ENCODE measurements around the gene STX8. TPM values are rescaled to one million over a fixed set of nuclear protein-coding genes. Genes with fewer than 3 reads are reported as not detected.

STX8 gene
- total RNA-seq, 1 donor from 2014 or later = 54.8 TPM

DNA sequence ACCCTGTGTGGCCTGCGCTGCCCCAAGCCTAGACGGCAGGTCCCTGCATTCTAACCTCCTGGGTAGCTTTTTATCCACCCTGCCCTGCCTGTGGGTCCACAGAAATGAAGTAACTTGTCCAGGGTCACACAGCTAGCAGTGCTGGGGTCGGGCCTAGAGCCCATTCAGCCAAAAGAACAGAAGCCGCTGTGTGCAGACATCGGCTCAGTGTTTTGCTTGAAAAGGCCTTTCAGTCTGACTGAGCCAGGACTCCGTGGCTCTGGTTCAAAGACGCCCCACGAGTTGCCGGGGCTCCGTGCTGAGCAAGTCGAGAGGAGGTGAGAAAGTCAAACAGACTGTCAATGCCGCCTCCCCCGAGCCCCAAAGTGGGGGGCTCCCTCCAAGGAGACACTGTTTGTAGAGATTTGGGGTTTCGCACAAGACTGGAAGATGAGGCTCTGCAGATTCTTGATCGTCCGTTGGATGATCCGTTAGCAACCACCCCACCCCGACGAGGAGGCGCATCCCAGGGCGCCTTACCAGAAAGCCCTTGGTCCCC is 328.1 kb downstream of the STX8 start:
- no peaks in the 10 kb centered on the region for H4K20me1 ChIP-seq (ENCODE audit: insufficient read depth, low read length)
- H3K4me1 ChIP-seq (ENCODE audit: insufficient read depth, low read length) = no peaks in the 10 kb centered on the region
- Mint-ChIP-seq H3K36me3 (ENCODE audit: low read depth, unreplicated experiment) (peaks cover 9% of the 10 kb centered on the region), H3K9me3 (ENCODE audit: unreplicated experiment) (no peaks in the 10 kb centered on the region), H3K4me1 (ENCODE audit: low read depth, unreplicated experiment) (no peaks in the 10 kb centered on the region), H3K4me3 (ENCODE audit: unreplicated experiment) (no peak overlapping the region), H3K27ac (ENCODE audit: unreplicated experiment) (no peak overlapping the region), H3K27me3 (ENCODE audit: low read depth, unreplicated experiment) (peaks cover 6% of the 10 kb centered on the region)
- no peak overlapping the region for H3K27ac ChIP-seq (ENCODE audit: low read depth, low read length)
- no peaks in the 10 kb centered on the region for H3K9me3 ChIP-seq (ENCODE audit: insufficient read depth, low read depth, low read length)
- DNase-seq (ENCODE audit: low read depth) (no peak), FAIRE-seq (no peak)
- H2AFZ ChIP-seq (ENCODE audit: low read depth, low read length) = no peak overlapping the region
- H3K36me3 ChIP-seq (ENCODE audit: insufficient read depth, low read length) = no peaks in the 10 kb centered on the region
- H3K79me2 ChIP-seq (ENCODE audit: insufficient read depth, low read length) = no peaks in the 10 kb centered on the region
- H3K9ac ChIP-seq (ENCODE audit: low read length) = no peak overlapping the region
- TF ChIP-seq, protein P1, sequence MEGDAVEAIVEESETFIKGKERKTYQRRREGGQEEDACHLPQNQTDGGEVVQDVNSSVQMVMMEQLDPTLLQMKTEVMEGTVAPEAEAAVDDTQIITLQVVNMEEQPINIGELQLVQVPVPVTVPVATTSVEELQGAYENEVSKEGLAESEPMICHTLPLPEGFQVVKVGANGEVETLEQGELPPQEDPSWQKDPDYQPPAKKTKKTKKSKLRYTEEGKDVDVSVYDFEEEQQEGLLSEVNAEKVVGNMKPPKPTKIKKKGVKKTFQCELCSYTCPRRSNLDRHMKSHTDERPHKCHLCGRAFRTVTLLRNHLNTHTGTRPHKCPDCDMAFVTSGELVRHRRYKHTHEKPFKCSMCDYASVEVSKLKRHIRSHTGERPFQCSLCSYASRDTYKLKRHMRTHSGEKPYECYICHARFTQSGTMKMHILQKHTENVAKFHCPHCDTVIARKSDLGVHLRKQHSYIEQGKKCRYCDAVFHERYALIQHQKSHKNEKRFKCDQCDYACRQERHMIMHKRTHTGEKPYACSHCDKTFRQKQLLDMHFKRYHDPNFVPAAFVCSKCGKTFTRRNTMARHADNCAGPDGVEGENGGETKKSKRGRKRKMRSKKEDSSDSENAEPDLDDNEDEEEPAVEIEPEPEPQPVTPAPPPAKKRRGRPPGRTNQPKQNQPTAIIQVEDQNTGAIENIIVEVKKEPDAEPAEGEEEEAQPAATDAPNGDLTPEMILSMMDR (IDR thresholded peaks at IDR 0.05; ENCODE audit: insufficient read depth, low read depth, low read length) = no peak
- no peak for TF ChIP-seq EZH2 (IDR thresholded peaks at IDR 0.05; ENCODE audit: insufficient read depth, low read length)
- H3K4me3 ChIP-seq (ENCODE audit: insufficient read depth, low read depth, low read length) = no peak overlapping the region
- no peak overlapping the region for H3K4me2 ChIP-seq (ENCODE audit: low read length)
- no peaks in the 10 kb centered on the region for H3K27me3 ChIP-seq (ENCODE audit: insufficient read depth, low read length)

DNA sequence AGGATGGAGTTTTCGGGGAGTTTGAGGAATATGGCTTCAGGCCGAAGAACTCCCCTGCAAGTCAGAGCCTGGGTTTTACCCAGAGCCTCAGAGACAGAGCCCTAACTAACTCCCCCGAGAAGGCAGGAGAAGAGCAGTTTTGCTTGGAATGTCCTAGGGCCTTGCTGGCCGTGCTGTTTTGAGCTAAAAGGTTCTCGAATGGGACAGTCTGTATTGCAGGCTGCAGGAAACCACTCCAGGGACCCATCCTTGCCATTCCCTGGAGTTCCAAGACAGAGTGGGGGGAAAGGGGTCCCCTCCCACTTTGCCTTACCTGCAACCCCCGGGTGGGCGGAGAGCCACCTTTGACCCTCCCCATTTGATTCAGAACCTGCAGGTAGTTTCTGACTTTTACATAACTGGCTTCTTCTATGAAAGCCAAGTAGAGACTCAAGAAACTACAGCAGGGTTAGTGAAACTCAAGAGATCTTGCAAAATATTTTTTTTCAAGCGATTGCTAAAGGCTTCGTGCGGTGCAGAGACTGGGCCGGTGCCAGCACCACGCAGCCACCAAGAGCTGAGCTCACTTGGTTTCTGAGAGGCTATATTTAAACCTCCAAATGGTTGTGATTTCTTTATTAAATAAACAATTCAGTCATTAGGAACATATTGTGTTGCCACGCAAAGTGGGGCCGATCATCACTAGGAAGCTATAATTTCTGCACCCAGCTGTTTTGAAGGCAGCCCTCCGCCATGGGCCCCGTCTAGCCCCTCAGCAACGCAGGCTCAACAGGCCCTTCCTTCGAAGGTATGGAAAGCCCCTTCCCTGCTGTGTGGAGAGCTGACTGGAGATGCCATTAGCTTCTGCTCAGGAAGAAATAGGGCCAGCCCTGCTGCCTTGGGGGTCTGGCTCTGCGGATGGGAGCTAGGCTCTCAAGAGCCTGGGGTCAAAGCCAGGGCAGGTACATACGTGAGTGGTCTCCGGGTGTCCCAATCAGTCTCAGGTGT is 331.3 kb downstream of the STX8 start:
- H3K27me3 Mint-ChIP-seq (ENCODE audit: low read depth, unreplicated experiment) = peaks cover 5% of the 10 kb centered on the region
- Histone ChIP-seq H3K4me1 (ENCODE audit: insufficient read depth, low read length) (peaks cover 13% of the 10 kb centered on the region), H3K9me3 (ENCODE audit: insufficient read depth, low read depth, low read length) (no peaks in the 10 kb centered on the region), H2AFZ (ENCODE audit: low read depth, low read length) (no peak overlapping the region), H3K27ac (ENCODE audit: low read depth, low read length) (no peak overlapping the region), H3K9ac (ENCODE audit: low read length) (no peak overlapping the region), H3K36me3 (ENCODE audit: insufficient read depth, low read length) (no peaks in the 10 kb centered on the region), H3K27me3 (ENCODE audit: insufficient read depth, low read length) (no peaks in the 10 kb centered on the region), H3K4me3 (ENCODE audit: insufficient read depth, low read depth, low read length) (no peak overlapping the region), H4K20me1 (ENCODE audit: insufficient read depth, low read length) (no peaks in the 10 kb centered on the region), H3K79me2 (ENCODE audit: insufficient read depth, low read length) (no peaks in the 10 kb centered on the region), H3K4me2 (ENCODE audit: low read length) (no peak overlapping the region)
- DNase-seq (ENCODE audit: low read depth) (no peak), FAIRE-seq (no peak)
- H3K4me3 Mint-ChIP-seq (ENCODE audit: unreplicated experiment) = no peak overlapping the region
- H3K9me3 Mint-ChIP-seq (ENCODE audit: unreplicated experiment) = no peaks in the 10 kb centered on the region
- TF ChIP-seq, protein P1 (IDR thresholded peaks at IDR 0.05; ENCODE audit: insufficient read depth, low read depth, low read length) = no peak
- no peak for TF ChIP-seq EZH2 (IDR thresholded peaks at IDR 0.05; ENCODE audit: insufficient read depth, low read length)
- no peak overlapping the region for H3K27ac Mint-ChIP-seq (ENCODE audit: unreplicated experiment)
- H3K4me1 Mint-ChIP-seq (ENCODE audit: low read depth, unreplicated experiment) = no peaks in the 10 kb centered on the region
- H3K36me3 Mint-ChIP-seq (ENCODE audit: low read depth, unreplicated experiment) = peaks cover 8% of the 10 kb centered on the region

Data from astrocyte (in vitro differentiated cells and primary cell).